OCI-LY3 (cell line): ENCODE data around the gene TMEM94.
"Not testable (repeated sequence)": the region's sequence is repeated elsewhere in the genome, so short reads cannot be mapped to it uniquely, and the experiment has no call there.

Experiments
- H2AFZ ChIP-seq: fragments of 200-600, 300-600 bp; shearing (Covaris generic); 2 replicates; pipeline ENCODE4 v1.6.0; 2014; ENCODE audit warnings: antibody characterized with exemption, low read depth, low read length
- H3K27ac ChIP-seq: fragments of 200-600, 300-600 bp; sonication (generic); 2 replicates; pipeline ENCODE4 v1.5.1; 2014; ENCODE audit warnings: mild to moderate bottlenecking, low read length, moderate library complexity, mixed read lengths
- H3K27me3 ChIP-seq: fragments of 200-600, 300-600 bp; sonication (generic); 2 replicates; pipeline ENCODE4 v1.6.1; 2014; ENCODE audit warnings: low read depth, low read length, mixed read lengths
- H3K36me3 ChIP-seq: fragments of 200-600, 300-600 bp; sonication (generic); replicated peaks from 2 replicates; pipeline ENCODE3; 2014; ENCODE audit warnings: low read depth, low read length, mixed read lengths
- H3K4me1 ChIP-seq: fragments of 300-600, 200-600 bp; sonication (generic); 2 replicates; pipeline ENCODE4 v1.6.1; 2014; ENCODE audit warnings: low read length, mixed read lengths
- H3K4me2 ChIP-seq: fragments of 200-600, 300-600 bp; sonication (generic); 2 replicates; pipeline ENCODE4 v1.6.1; 2014; ENCODE audit warnings: low read length, mixed read lengths
- H3K4me3 ChIP-seq: fragments of 300-600, 200-600 bp; sonication (generic); 2 replicates; pipeline ENCODE4 v1.5.1; 2014; ENCODE audit warnings: antibody characterized with exemption, mild to moderate bottlenecking, low read length, moderate library complexity
- H3K79me2 ChIP-seq: fragments of 300-600, 200-600 bp; shearing (Covaris generic); 2 replicates; pipeline ENCODE4 v1.6.1; 2014; ENCODE audit warnings: mild to moderate bottlenecking, low read length, mixed read lengths
- H3K9ac ChIP-seq: fragments of 300-600, 200-600 bp; shearing (Covaris generic); 2 replicates; pipeline ENCODE4 v1.6.0; 2014; ENCODE audit warnings: mild to moderate bottlenecking, low read length, moderate library complexity
- H3K9me3 ChIP-seq: fragments of 200-600, 300-600 bp; shearing (Covaris generic); 2 replicates; pipeline ENCODE4 v1.6.1; 2014; ENCODE audit warnings: low read length, mixed read lengths; ENCODE audit not compliant: insufficient read depth
- H4K20me1 ChIP-seq: fragments of 200-600, 300-600 bp; sonication (generic); 2 replicates; pipeline ENCODE4 v1.6.1; 2016; ENCODE audit warnings: low read length, mixed read lengths; ENCODE audit not compliant: insufficient read depth
- CTCF ChIP-seq: fragments of 200-600, 300-600 bp; sonication (generic); IDR thresholded peaks from 2 replicates; pipeline ENCODE4 v1.5.1; 2014; ENCODE audit warnings: antibody characterized with exemption, low read length, low read depth
- EZH2phosphoT487 ChIP-seq: fragments of 200-600 bp; shearing (Covaris generic); IDR thresholded peaks from 2 replicates; pipeline ENCODE4 v1.6.1; 2018; ENCODE audit warnings: antibody characterized with exemption, mixed run types, low read depth

TMEM94 gene

GRCh38 chr17:75516619-75517296 is 60.3 kb downstream of the TMEM94 start:
- Histone ChIP-seq H3K79me2 (peaks cover 8% of the 10 kb centered on the region), H3K36me3 (peaks cover 7% of the 10 kb centered on the region), H3K27me3 (no peaks in the 10 kb centered on the region), H3K27ac (no peak overlapping the region), H3K4me2 (peak overlapping the region; percentile 98), H3K4me3 (peak overlapping the region; percentile 89), H3K9me3 (no peaks in the 10 kb centered on the region), H3K4me1 (peaks cover 25% of the 10 kb centered on the region), H4K20me1 (peaks cover 6% of the 10 kb centered on the region; the same call in 1 of the 2 replicates), H3K9ac (peak overlapping the region; percentile 74), H2AFZ (no peak overlapping the region)
- no peak for TF ChIP-seq CTCF
- TF ChIP-seq EZH2phosphoT487: no peak

GRCh38 chr17:75517297-75517865 is 60.9 kb downstream of the TMEM94 start:
- no peaks in the 10 kb centered on the region for H3K9me3 ChIP-seq
- peaks cover 25% of the 10 kb centered on the region for H3K4me1 ChIP-seq
- peaks cover 7% of the 10 kb centered on the region for H3K36me3 ChIP-seq
- peak overlapping the region; percentile 89 for H3K4me3 ChIP-seq
- H3K79me2 ChIP-seq: peaks cover 8% of the 10 kb centered on the region
- no peaks in the 10 kb centered on the region for H3K27me3 ChIP-seq
- H3K4me2 ChIP-seq: peak overlapping the region; percentile 98
- no peak overlapping the region for H3K27ac ChIP-seq
- H2AFZ ChIP-seq: no peak overlapping the region
- peak overlapping the region; percentile 74 for H3K9ac ChIP-seq
- no peak for TF ChIP-seq EZH2phosphoT487
- TF ChIP-seq CTCF: no peak
- peaks cover 6% of the 10 kb centered on the region; the same call in 1 of the 2 replicates for H4K20me1 ChIP-seq

GRCh38 chr17:75518201-75518600 is 61.8 kb downstream of the TMEM94 start:
- TF ChIP-seq CTCF (no peak), EZH2phosphoT487 (no peak)
- no peak overlapping the region for H3K27ac ChIP-seq

GRCh38 chr17:75518983-75519537 is 62.6 kb downstream of the TMEM94 start:
- H3K27me3 ChIP-seq: no peaks in the 10 kb centered on the region
- peaks cover 24% of the 10 kb centered on the region for H3K4me1 ChIP-seq
- H3K36me3 ChIP-seq: peaks cover 9% of the 10 kb centered on the region
- no peak overlapping the region for H3K4me2 ChIP-seq
- H4K20me1 ChIP-seq: peaks cover 6% of the 10 kb centered on the region; the same call in 1 of the 2 replicates
- H3K79me2 ChIP-seq: peaks cover 8% of the 10 kb centered on the region
- H3K9me3 ChIP-seq: no peaks in the 10 kb centered on the region
- H2AFZ ChIP-seq: no peak overlapping the region
- TF ChIP-seq EZH2phosphoT487 (no peak), CTCF (no peak)
- H3K4me3 ChIP-seq: no peak overlapping the region
- no peak overlapping the region for H3K9ac ChIP-seq
- H3K27ac ChIP-seq: no peak overlapping the region

More at GRCh38 chr17:75518201-75518600, 61.8 kb downstream of the TMEM94 start:
- Histone ChIP-seq H3K4me1 (peaks cover 25% of the 10 kb centered on the region), H2AFZ (no peak overlapping the region), H4K20me1 (peaks cover 6% of the 10 kb centered on the region; the same call in 1 of the 2 replicates), H3K36me3 (peaks cover 7% of the 10 kb centered on the region), H3K4me3 (no peak overlapping the region), H3K4me2 (peak overlapping the region; percentile 98), H3K9me3 (no peaks in the 10 kb centered on the region), H3K79me2 (peaks cover 8% of the 10 kb centered on the region), H3K27me3 (no peaks in the 10 kb centered on the region), H3K9ac (no peak overlapping the region)

GRCh38 chr17:75520413-75520812 is 64.0 kb downstream of the TMEM94 start:
- H3K9ac ChIP-seq, H3K36me3 ChIP-seq, H4K20me1 ChIP-seq, H2AFZ ChIP-seq, H3K27ac ChIP-seq, H3K27me3 ChIP-seq, H3K4me2 ChIP-seq, H3K4me3 ChIP-seq, H3K9me3 ChIP-seq, H3K79me2 ChIP-seq: not testable (repeated sequence)
- peaks cover 17% of the 10 kb centered on the region for H3K4me1 ChIP-seq
